ENCODE data around the gene RANBP6.
"Not testable (repeated sequence)": the region's sequence is repeated elsewhere in the genome, so short reads cannot be mapped to it uniquely, and the experiment has no call there.

The RANBP6 gene

GRCh38 chr9:6015278-6016157 lies at the start of gene RANBP6:
Gene RANBP6 (minus strand): TSS chr9:6015624. CDS start chr9:6015607, 17 bp downstream.
- peak; percentile 90 for DNase-seq (ENCODE audit: low spot score)
- in situ Hi-C loops (cut with MboI; ENCODE audit: low sequenced_read_pairs, unreplicated experiment): no loop called here
- TF ChIP-seq CTCF (IDR thresholded peaks at IDR 0.05; ENCODE audit: borderline replicate concordance, control extremely low read depth, extremely low read depth, insufficient read depth, missing control alignments): no peak

GRCh38 chr9:6063146-6063545 lies 47.7 kb upstream of the RANBP6 start:
- DNase-seq (ENCODE audit: low spot score): not testable (repeated sequence)
- in situ Hi-C loops (cut with MboI; ENCODE audit: low sequenced_read_pairs, unreplicated experiment): loop anchor here (10.0 to 25.0 kb wide), 2 partner anchors 242 to 499 kb away; no protein-coding TSS in a partner anchor

- no peak for DNase-seq (ENCODE audit: low spot score)
- in situ Hi-C loops (cut with MboI; ENCODE audit: low sequenced_read_pairs, unreplicated experiment): loop anchor here (25.0 kb wide), 1 partner anchor 507 kb away; no protein-coding TSS in a partner anchor
These were observed 40.2 kb upstream of the RANBP6 start for GRCh38 chr9:6055666-6056065.

GRCh38 chr9:6055216-6055615 lies 39.8 kb upstream of the RANBP6 start:
- peak; percentile 38 for TF ChIP-seq CTCF (IDR thresholded peaks at IDR 0.05; ENCODE audit: borderline replicate concordance, control extremely low read depth, extremely low read depth, insufficient read depth, missing control alignments)
- in situ Hi-C loops (cut with MboI; ENCODE audit: low sequenced_read_pairs, unreplicated experiment): loop anchor here (25.0 kb wide), 1 partner anchor 507 kb away; no protein-coding TSS in a partner anchor
- peak; percentile 24 for DNase-seq (ENCODE audit: low spot score)

More at GRCh38 chr9:6055666-6056065, 40.2 kb upstream of the RANBP6 start:
- no peak for TF ChIP-seq CTCF (IDR thresholded peaks at IDR 0.05; ENCODE audit: borderline replicate concordance, control extremely low read depth, extremely low read depth, insufficient read depth, missing control alignments)

- TF ChIP-seq CTCF (IDR thresholded peaks at IDR 0.05; ENCODE audit: borderline replicate concordance, control extremely low read depth, extremely low read depth, insufficient read depth, missing control alignments): peak; percentile 81
- in situ Hi-C loops (cut with MboI; ENCODE audit: low sequenced_read_pairs, unreplicated experiment): loop anchor here (25.0 kb wide), 1 partner anchor 508 kb away; no protein-coding TSS in a partner anchor
- peak; percentile 35 for DNase-seq (ENCODE audit: low spot score)
These were observed 39.1 kb upstream of the RANBP6 start for GRCh38 chr9:6054280-6055099.

GRCh38 chr9:6052293-6052919 lies 37.0 kb upstream of the RANBP6 start:
- TF ChIP-seq CTCF (IDR thresholded peaks at IDR 0.05; ENCODE audit: borderline replicate concordance, control extremely low read depth, extremely low read depth, insufficient read depth, missing control alignments): no peak
- in situ Hi-C loops (cut with MboI; ENCODE audit: low sequenced_read_pairs, unreplicated experiment): loop anchor here (25.0 kb wide), 1 partner anchor 510 kb away; no protein-coding TSS in a partner anchor
- DNase-seq (ENCODE audit: low spot score): no peak
